H7 (cell line): Measurements from ENCODE around the gene MTLN. TPM values are rescaled to one million over a fixed set of nuclear protein-coding genes. Genes with fewer than 3 reads are reported as not detected.
"Not testable (repeated sequence)": the region's sequence is repeated elsewhere in the genome, so short reads cannot be mapped to it uniquely, and the experiment has no call there.

Source experiments
- DNase-seq: peaks from one replicate; pipeline ENCODE4 v3.0.0; 2012
- H3K27me3 ChIP-seq: 2 replicates; pipeline ENCODE4 v1.6.0; 2011; ENCODE audit warnings: mild to moderate bottlenecking, low read length; ENCODE audit not compliant: control insufficient read depth, insufficient read depth
- H3K36me3 ChIP-seq: replicated peaks from 2 replicates; pipeline ENCODE4 v1.5.1; 2011; ENCODE audit warnings: low read length; ENCODE audit not compliant: control insufficient read depth, insufficient read depth
- H3K4me3 ChIP-seq: 2 replicates; pipeline ENCODE4 v1.5.1; 2011; ENCODE audit warnings: low read depth, mild to moderate bottlenecking, control low read depth, low read length, moderate library complexity; ENCODE audit not compliant: insufficient read depth
- total RNA-seq: library from RNA; depleted of rRNA; stranded (reverse); fragments of >200 nt; shearing (Covaris generic); gene quantifications from 2 replicates; pipeline ENCODE4 v1.2.3, GENCODE V29; 2014

MTLN gene
- total RNA-seq, 1 experiment from 2014 or later, result 126 TPM

- no peaks in the 10 kb centered on the region; the same call in 1 of the 2 replicates for H3K27me3 ChIP-seq
Measured at GRCh38 chr2:110215566-110216158, 3.3 kb upstream of the MTLN start.

GRCh38 chr2:110215091-110215490 lies 2.7 kb upstream of the MTLN start:
- H3K4me3 ChIP-seq, result no peak overlapping the region
- no peaks in the 10 kb centered on the region; the same call in 1 of the 2 replicates for H3K27me3 ChIP-seq
- DNase-seq, result no peak
- no peaks in the 10 kb centered on the region for H3K36me3 ChIP-seq

More at GRCh38 chr2:110215566-110216158, 3.3 kb upstream of the MTLN start:
- H3K36me3 ChIP-seq, result no peaks in the 10 kb centered on the region
- no peak overlapping the region for H3K4me3 ChIP-seq
- DNase-seq, result no peak

- not testable (repeated sequence) for H3K36me3 ChIP-seq, DNase-seq, H3K27me3 ChIP-seq, H3K4me3 ChIP-seq
Measured at GRCh38 chr2:110213522-110213921, 1.2 kb upstream of the MTLN start.

- no peak for DNase-seq
- Histone ChIP-seq H3K27me3 (no peaks in the 10 kb centered on the region), H3K36me3 (no peaks in the 10 kb centered on the region), H3K4me3 (no peak overlapping the region)
Measured at GRCh38 chr2:110205660-110206455, 6.5 kb downstream of the MTLN start.

GRCh38 chr2:110204408-110205385 lies 7.7 kb downstream of the MTLN start, which contains the start of gene NPHP1:
Gene NPHP1, minus strand, starts transcription at chr2:110205013. Its CDS starts 45 bp downstream, at chr2:110204968.
- Histone ChIP-seq H3K4me3 (peak within 1 kb of the TSS; percentile 80), H3K27me3 (no peaks in the 10 kb centered on the region), H3K36me3 (no peaks in the 10 kb centered on the region)
- peak; percentile 95 for DNase-seq

GRCh38 chr2:110198016-110198415 lies 14.3 kb downstream of the MTLN start:
- H3K36me3 ChIP-seq, result no peaks in the 10 kb centered on the region
- no peaks in the 10 kb centered on the region for H3K27me3 ChIP-seq
- DNase-seq, result no peak
- H3K4me3 ChIP-seq, result no peak overlapping the region

GRCh38 chr2:110197452-110197851 lies 14.9 kb downstream of the MTLN start:
- H3K36me3 ChIP-seq, result no peaks in the 10 kb centered on the region
- DNase-seq, result no peak
- no peak overlapping the region for H3K4me3 ChIP-seq
- H3K27me3 ChIP-seq, result no peaks in the 10 kb centered on the region

- not testable (repeated sequence) for H3K36me3 ChIP-seq, H3K27me3 ChIP-seq, DNase-seq, H3K4me3 ChIP-seq
Measured at GRCh38 chr2:110190169-110190568, 22.2 kb downstream of the MTLN start.

- DNase-seq, result no peak
- Histone ChIP-seq H3K27me3 (no peaks in the 10 kb centered on the region), H3K4me3 (no peak overlapping the region), H3K36me3 (no peaks in the 10 kb centered on the region)
Measured at GRCh38 chr2:110182449-110182848, 29.9 kb downstream of the MTLN start.

- DNase-seq, result no peak
- no peak overlapping the region for H3K4me3 ChIP-seq
- no peaks in the 10 kb centered on the region for H3K27me3 ChIP-seq
- no peaks in the 10 kb centered on the region for H3K36me3 ChIP-seq
Measured at GRCh38 chr2:110180036-110180435, 32.3 kb downstream of the MTLN start.

- H3K36me3 ChIP-seq, result no peaks in the 10 kb centered on the region
- DNase-seq, result no peak
- no peak overlapping the region for H3K4me3 ChIP-seq
- no peaks in the 10 kb centered on the region for H3K27me3 ChIP-seq
Measured at GRCh38 chr2:110173523-110173922, 38.8 kb downstream of the MTLN start.

- no peak for DNase-seq
- no peaks in the 10 kb centered on the region for H3K27me3 ChIP-seq
- no peaks in the 10 kb centered on the region for H3K36me3 ChIP-seq
- no peak overlapping the region for H3K4me3 ChIP-seq
Measured at GRCh38 chr2:110172506-110172905, 39.8 kb downstream of the MTLN start.

- no peak for DNase-seq
- no peaks in the 10 kb centered on the region for H3K36me3 ChIP-seq
- H3K27me3 ChIP-seq, result no peaks in the 10 kb centered on the region
- no peak overlapping the region for H3K4me3 ChIP-seq
Measured at GRCh38 chr2:110170102-110170501, 42.2 kb downstream of the MTLN start.

- DNase-seq, result peak; percentile 12
- no peak overlapping the region for H3K4me3 ChIP-seq
- H3K36me3 ChIP-seq, result no peaks in the 10 kb centered on the region
- H3K27me3 ChIP-seq, result no peaks in the 10 kb centered on the region
Measured at GRCh38 chr2:110167326-110168000, 44.9 kb downstream of the MTLN start.
